A673 (cell line): ENCODE data around the gene ERGIC1. TPM values are rescaled to one million over a fixed set of nuclear protein-coding genes. Genes with fewer than 3 reads are reported as not detected.
"Not testable (repeated sequence)": the region's sequence is repeated elsewhere in the genome, so short reads cannot be mapped to it uniquely, and the experiment has no call there.

Experiments
- BruUV-seq: library from RNA; stranded (reverse); fragments of 400-500 nt; replicated peaks from 2 replicates; lab custom pipeline; 2021; lab: Mats Ljungman, UMichigan
- CTCF ChIA-PET: fragments of 300-600 bp; sonication (Branson Sonifier 250); formaldehyde crosslinking; loops from one replicate; lab custom pipeline; 2022; ENCODE audit warnings: antibody characterized with exemption; lab: Charles Lee
- POLR2A ChIA-PET: fragments of 300-600 bp; sonication (Branson Sonifier 250); formaldehyde crosslinking; loops from one replicate; lab custom pipeline; 2022; ENCODE audit warnings: antibody characterized with exemption; ENCODE audit not compliant: low non-redundant PET; lab: Charles Lee
- DNase-seq: peaks from one replicate; pipeline ENCODE4 v3.0.0-alpha.2; 2015; ENCODE audit warnings: low spot score
- H3K27ac ChIP-seq: fragments of 200-600 bp; sonication (generic); 2 replicates; pipeline ENCODE4 v1.5.1; 2016; ENCODE audit warnings: mixed run types, low read depth, mild to moderate bottlenecking, mixed read lengths, antibody characterized with exemption, low read length; ENCODE audit not compliant: poor library complexity, severe bottlenecking
- H3K27me3 ChIP-seq: fragments of 200-600 bp; sonication (generic); replicated peaks from 2 replicates; pipeline ENCODE4 v1.6.1; 2017; ENCODE audit warnings: mixed run types, low read depth, mild to moderate bottlenecking, mixed read lengths, antibody characterized with exemption, low read length; ENCODE audit not compliant: insufficient read depth, poor library complexity
- H3K36me3 ChIP-seq: fragments of 200-600 bp; sonication (generic); 2 replicates; pipeline ENCODE4 v1.6.1; 2016; ENCODE audit warnings: mixed run types, mild to moderate bottlenecking, mixed read lengths, antibody characterized with exemption, low read length; ENCODE audit not compliant: insufficient read depth, poor library complexity, severe bottlenecking
- H3K4me1 ChIP-seq: fragments of 200-600 bp; sonication (generic); 2 replicates; pipeline ENCODE4 v1.6.1; 2017; ENCODE audit warnings: mixed run types, mild to moderate bottlenecking, mixed read lengths, antibody characterized with exemption, low read length; ENCODE audit not compliant: insufficient read depth, poor library complexity, severe bottlenecking
- H3K4me3 ChIP-seq: fragments of 200-600 bp; sonication (generic); 2 replicates; pipeline ENCODE4 v1.5.1; 2016; ENCODE audit warnings: low read depth, mixed run types, mild to moderate bottlenecking, mixed read lengths, low read length; ENCODE audit not compliant: poor library complexity, severe bottlenecking
- H3K9me3 ChIP-seq: fragments of 200-600 bp; sonication (generic); 2 replicates; pipeline ENCODE4 v1.6.1; 2016; ENCODE audit warnings: mixed run types, low read depth, mild to moderate bottlenecking, mixed read lengths, antibody characterized with exemption, low read length; ENCODE audit not compliant: poor library complexity, severe bottlenecking
- CTCF ChIP-seq: fragments of 300-800, 200-600 bp; sonication (generic); conservative IDR thresholded peaks from 2 replicates; pipeline ENCODE4 v1.5.1; 2017; ENCODE audit warnings: low read depth, mild to moderate bottlenecking, antibody characterized with exemption, low read length, moderate library complexity, mixed read lengths
- EZH2 ChIP-seq: fragments of 200-600 bp; sonication (generic); IDR thresholded peaks from 2 replicates; pipeline ENCODE4 v1.6.1; 2017; ENCODE audit warnings: borderline replicate concordance, low read depth, mild to moderate bottlenecking, mixed read lengths, antibody characterized with exemption, low read length; ENCODE audit not compliant: poor library complexity, severe bottlenecking
- intact Hi-C: fragments of 100-400 bp; cut with micrococcal nuclease; formaldehyde crosslinking; loops from one replicate; pipeline ENCODE4 v1.10.0; 2022; ENCODE audit not compliant: unreplicated experiment
- total RNA-seq: library from RNA; stranded (reverse); gene quantifications from 2 replicates; pipeline ENCODE4 v1.2.3, GENCODE V29; 2021

The ERGIC1 gene
- total RNA-seq, 1 experiment from 2014 or later = 44.2 TPM

- Histone ChIP-seq H3K36me3 (no peaks in the 10 kb centered on the region), H3K4me1 (no peaks in the 10 kb centered on the region), H3K27ac (no peak overlapping the region), H3K27me3 (no peaks in the 10 kb centered on the region), H3K9me3 (no peaks in the 10 kb centered on the region), H3K4me3 (no peak overlapping the region)
- ChIA-PET CTCF (no interaction called here), POLR2A (no interaction called here)
- intact Hi-C loops = no loop called here
- BruUV-seq = no TSS peak
- no peak for TF ChIP-seq EZH2
- TF ChIP-seq CTCF = no peak
- DNase-seq = no peak
These were observed 47.2 kb upstream of the ERGIC1 start for GRCh38 chr5:172786736-172787462.

GRCh38 chr5:172787538-172787937, 46.5 kb upstream of the ERGIC1 start:
- intact Hi-C loops, CTCF ChIA-PET, POLR2A ChIA-PET: not testable (repeated sequence)

GRCh38 chr5:172788771-172789686, 45.0 kb upstream of the ERGIC1 start:
- no peak overlapping the region for H3K27ac ChIP-seq
- no peaks in the 10 kb centered on the region for H3K9me3 ChIP-seq
- intact Hi-C loops = no loop called here
- no peaks in the 10 kb centered on the region for H3K4me1 ChIP-seq
- DNase-seq = no peak
- BruUV-seq = no TSS peak
- ChIA-PET POLR2A (no interaction called here), CTCF (no interaction called here)
- H3K4me3 ChIP-seq = no peak overlapping the region
- TF ChIP-seq EZH2 = no peak
- no peak for TF ChIP-seq CTCF
- no peaks in the 10 kb centered on the region for H3K36me3 ChIP-seq
- H3K27me3 ChIP-seq = no peaks in the 10 kb centered on the region

More at GRCh38 chr5:172787538-172787937, 46.5 kb upstream of the ERGIC1 start:
- H3K36me3 ChIP-seq, BruUV-seq, H3K9me3 ChIP-seq, DNase-seq, H3K4me1 ChIP-seq, H3K4me3 ChIP-seq, H3K27me3 ChIP-seq, H3K27ac ChIP-seq: not testable (repeated sequence)
